Left lobe of liver (tissue), 2 donors: Measurements from ENCODE around the gene ZSCAN29. TPM values are rescaled to one million over a fixed set of nuclear protein-coding genes. Genes with fewer than 3 reads are reported as not detected.
A peak's percentile ranks its signal among the peaks of the same experiment; 100 is the strongest.

ENCODE experiments used
- ATAC-seq: fragments of 200-7000 bp; cut with Tn5 transposase; one replicate; pipeline ENCODE4 v1.9.1; 2020; ENCODE audit warnings: mild to moderate bottlenecking, moderate library complexity
- DNase-seq: peaks from one replicate; pipeline ENCODE4 v3.0.0-alpha.2; 2020; ENCODE audit warnings: low spot score
- total RNA-seq: library from RNA; stranded (reverse); gene quantifications from one replicate; pipeline ENCODE4 v1.2.1, GENCODE V29; 2021
- donor health status: DM: no; HTN: no; CAD: no; lungs with moderate emphysema.
- donor health status: DM: no; HTN: yes; CAD: no.

Gene ZSCAN29
- total RNA-seq, 1 donor from 2014 or later, result 15.7 TPM

DNA sequence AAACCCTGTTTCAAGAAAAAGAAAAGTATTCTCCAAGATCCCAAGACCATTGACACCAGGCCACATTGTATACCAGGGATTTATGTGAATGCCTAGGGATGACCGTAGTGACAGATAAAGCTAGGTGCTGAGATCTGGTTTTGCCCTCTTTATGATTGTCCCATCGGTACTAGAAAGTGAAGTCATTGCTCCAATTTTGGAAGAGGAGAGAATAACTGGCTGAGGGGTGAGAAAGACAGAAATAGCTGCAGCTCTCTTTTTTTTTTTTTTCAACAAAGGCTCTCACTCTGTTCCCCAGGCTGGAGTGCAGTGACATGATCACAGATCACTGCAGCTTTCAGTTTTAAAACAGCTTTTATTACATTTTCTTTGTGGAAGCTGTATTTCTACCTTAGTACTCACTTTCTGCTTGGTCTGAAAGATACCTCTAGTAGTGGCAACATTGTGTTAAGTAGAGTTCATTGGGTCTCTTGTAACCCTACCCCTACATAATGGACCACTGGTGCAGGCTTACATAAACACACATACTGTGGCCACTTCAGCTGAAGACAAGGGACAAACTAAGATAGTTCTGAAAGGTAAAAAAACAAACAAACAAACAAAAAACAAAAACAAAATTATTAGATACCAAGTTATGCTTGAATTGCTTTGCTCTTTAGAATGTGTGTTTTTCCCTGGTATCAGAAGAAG, 18.0 kb downstream of the ZSCAN29 start:
- ATAC-seq (no peak), DNase-seq (no peak)

DNA sequence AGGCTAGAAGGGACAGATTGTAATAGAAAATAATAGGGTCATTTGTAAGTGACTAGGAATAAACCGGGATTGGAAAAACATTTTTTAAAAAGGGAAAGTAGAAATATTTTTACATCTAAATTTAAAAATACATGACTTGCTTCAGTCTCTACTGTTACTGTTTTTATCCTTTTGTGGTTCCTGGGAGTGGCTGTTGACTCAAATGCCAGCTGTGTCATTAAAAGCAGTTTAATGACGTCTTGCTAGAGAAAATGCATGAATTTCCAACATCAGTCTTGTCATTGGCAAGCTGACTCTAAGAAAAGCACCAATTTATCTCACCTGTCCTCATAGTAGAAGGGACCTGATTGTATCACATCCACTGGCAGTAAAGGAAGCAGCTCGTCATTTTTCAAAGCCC, 23.7 kb downstream of the ZSCAN29 start:
- ATAC-seq (no peak), DNase-seq (no peak)

DNA sequence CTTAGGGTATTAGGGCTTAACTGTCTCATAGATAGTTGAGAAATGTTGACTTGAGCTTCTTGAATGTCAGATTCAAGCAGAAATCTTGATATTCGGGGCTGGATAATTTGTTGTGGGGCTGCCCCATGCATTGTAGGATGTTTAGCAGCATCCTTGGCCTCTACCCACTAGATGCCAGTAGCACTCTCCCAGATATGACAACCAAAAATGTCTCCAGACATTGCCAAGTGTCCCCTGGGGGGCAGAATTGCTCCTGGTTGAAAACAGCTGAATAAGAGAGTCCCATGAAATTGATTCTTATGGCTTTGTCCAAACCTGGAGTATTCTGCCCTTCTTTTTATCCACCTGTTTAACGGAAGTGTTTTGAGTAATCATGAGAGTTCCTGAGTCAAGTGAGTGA, 24.5 kb downstream of the ZSCAN29 start:
- ATAC-seq, result no peak
- DNase-seq, result no peak

GRCh38 chr15:43330780-43331087, 40.1 kb downstream of the ZSCAN29 start:
- ATAC-seq, result no peak
- no peak for DNase-seq

- ATAC-seq, result peak; percentile 96
- peak; percentile 96 for DNase-seq
These were observed 40.7 kb downstream of the ZSCAN29 start, which contains the start of gene LCMT2 for GRCh38 chr15:43329960-43330779. LCMT2 (minus strand) TSS chr15:43330573; CDS start chr15:43330489, 84 bp downstream.

DNA sequence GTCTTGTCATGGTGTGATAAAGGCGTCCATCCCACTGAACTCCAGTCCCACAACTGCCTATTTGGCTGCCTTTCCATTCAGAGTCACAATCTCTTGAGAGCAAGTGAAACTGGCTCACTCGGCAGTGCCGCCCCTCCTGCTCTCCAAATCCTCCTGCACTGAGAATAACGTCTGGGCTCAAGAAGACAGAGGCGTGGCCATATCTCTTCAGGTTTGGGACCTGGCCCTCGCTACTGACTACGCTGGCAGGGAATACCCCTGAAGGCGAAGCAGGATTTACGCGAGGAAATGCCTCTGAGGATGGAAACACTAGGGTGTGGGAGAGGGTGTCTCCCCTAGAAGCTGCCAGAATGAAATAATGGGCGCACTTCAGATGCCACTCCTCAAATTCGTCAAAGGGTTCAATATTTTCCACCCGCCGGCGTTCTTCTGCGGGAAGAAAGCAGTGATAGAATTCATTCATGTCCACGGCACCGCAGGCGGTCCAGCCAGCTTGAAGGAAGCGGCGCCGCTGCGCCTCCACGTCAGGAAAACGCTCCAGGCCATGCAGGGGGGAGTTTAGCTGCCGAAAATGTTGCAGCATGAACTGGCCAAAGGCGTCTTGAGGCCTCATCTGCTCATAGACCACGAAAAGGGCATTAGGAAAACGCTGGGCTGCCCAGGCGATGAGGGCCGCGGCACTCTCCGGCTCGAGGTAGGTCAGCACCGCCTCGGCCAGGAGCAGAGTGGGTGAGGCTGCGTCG, 41.5 kb downstream of the ZSCAN29 start:
- DNase-seq (no peak), ATAC-seq (no peak)

GRCh38 chr15:43325039-43325684, 45.7 kb downstream of the ZSCAN29 start:
- ATAC-seq (no peak), DNase-seq (no peak)

DNA sequence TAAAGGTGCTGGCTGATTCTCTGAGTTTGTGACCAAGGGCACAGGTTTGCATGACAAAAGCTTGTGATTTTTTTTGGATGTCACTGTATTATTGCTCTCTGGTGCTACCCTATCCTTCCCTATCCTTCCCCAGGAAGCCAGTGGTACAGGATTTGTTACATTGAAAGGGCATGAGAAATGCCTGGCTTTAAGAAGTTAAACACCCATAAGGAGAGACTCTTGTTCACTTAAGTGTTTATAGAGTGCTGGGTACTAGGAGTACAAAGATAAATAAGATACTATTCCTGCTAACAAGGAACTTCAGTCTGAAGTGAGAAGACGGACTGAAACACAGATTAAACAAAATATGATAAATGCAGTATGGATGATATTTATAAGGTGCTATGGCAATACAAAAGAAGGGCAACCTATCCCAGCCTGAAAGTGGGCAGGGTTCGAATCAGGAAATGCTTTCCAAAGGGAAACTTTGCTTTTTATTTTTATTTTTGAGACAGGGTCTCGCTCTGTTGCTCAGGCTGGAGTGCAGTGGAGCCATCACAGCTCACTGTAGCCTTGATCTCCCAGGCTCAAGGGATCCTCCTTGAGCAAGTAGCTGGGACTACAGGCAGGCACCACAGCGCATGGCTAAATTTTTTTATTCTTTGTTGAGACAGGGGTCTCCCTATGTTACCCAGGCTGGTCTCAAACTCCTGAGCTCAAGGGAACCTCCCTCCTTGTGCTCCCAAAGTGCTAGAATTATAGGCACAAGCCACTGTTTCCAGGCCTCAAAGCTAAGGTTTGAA, 51.7 kb downstream of the ZSCAN29 start:
- no peak for DNase-seq
- ATAC-seq, result no peak

DNA sequence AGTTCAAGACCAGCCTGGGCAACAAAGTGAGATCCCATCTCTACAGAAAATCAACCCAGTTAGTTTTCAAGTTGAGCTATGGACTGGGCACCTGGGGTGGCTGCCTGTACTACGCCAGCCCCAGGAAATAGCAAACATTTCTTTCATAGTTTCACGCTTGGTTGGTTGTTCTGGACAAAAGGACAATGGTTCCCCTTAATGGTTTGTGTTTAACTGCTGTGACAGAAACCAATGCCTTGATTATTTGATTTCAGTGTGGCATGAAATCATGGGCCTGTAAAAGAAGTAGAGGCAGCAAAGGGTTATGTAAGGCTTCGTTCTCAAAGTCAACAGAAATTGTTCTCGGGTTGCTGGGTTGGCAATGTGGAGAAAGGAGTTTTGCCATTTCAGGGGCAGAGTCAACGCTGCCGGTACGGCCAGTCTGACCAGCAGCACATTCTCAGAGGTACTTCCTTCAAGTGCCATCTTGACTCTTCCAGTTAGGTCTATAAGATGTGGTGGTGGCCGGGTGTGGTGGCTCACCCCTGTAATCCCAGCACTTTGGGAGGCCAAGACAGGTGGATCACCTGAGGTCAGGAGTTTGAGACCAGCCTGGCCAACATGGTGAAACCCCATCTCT, 53.2 kb downstream of the ZSCAN29 start:
- DNase-seq (no peak), ATAC-seq (no peak)

DNA sequence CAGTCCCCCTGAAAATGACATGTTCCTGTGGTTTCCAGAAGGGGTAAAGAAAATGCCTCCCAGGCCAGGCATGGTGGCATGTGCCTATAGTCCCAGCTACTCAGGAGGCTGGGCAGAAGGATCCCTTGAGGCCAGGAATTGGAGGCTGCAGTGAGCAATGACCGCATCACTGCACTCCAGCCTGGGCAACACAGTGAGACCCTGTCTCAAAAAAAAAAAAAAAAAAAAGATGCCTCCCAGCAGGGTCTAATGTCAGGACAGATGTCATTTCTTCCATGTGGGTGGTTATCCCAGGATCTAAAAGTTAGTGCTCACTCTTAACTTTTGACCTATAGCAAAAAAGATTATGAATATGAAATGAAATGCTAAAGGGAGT, 53.9 kb downstream of the ZSCAN29 start:
- no peak for DNase-seq
- ATAC-seq, result no peak

- ATAC-seq, result peak; percentile 24
- DNase-seq, result no peak
These were observed 54.5 kb downstream of the ZSCAN29 start for GRCh38 chr15:43316016-43316970.

DNA sequence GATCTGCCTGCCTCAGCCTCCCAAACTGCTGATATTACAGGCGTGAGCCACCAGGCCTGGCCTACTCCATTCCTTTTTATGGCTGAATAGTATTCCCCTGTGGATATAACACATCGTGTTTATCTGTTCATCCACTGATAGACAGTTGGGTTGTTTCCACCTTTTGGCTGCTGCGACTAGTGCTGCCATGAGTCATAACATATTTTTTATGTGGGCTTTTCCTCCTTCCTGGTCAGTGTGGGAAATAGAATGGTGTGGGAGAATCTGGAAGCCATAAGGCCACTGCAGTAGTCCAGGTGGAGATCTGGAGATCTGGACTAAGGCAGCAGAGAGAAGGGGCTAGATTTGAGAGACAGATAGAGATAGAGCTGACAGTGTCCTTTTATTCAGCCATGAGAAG, 56.7 kb downstream of the ZSCAN29 start:
- DNase-seq (no peak), ATAC-seq (no peak)

- DNase-seq (no peak), ATAC-seq (no peak)
These were observed 58.5 kb downstream of the ZSCAN29 start for GRCh38 chr15:43312378-43312777.

Other genes with a start within 250 kb of the ZSCAN29 start
- 7.8 TPM for gene TMEM62, start 237.5 kb downstream of the ZSCAN29 start, total RNA-seq
- 20.0 TPM for gene CCNDBP1, start 185.6 kb downstream of the ZSCAN29 start, total RNA-seq
- gene EPB42, start 150.0 kb downstream of the ZSCAN29 start, total RNA-seq, result 0.13 TPM
- not detected for gene TGM5, start 104.1 kb downstream of the ZSCAN29 start, total RNA-seq
- gene TGM7, start 68.8 kb downstream of the ZSCAN29 start, total RNA-seq, result not detected
- 3.7 TPM for gene LCMT2, start 40.5 kb downstream of the ZSCAN29 start, total RNA-seq
- 12.2 TPM for gene TUBGCP4, start 58 bp upstream of the ZSCAN29 start, total RNA-seq
- 5.8 TPM for gene TP53BP1, start 122.1 kb upstream of the ZSCAN29 start, total RNA-seq
- gene MAP1A, start 146.6 kb upstream of the ZSCAN29 start, total RNA-seq, result 0.23 TPM
- gene PPIP5K1, start 219.2 kb upstream of the ZSCAN29 start, total RNA-seq, result 20.6 TPM
- 0.55 TPM for gene CKMT1B, start 223.0 kb upstream of the ZSCAN29 start, total RNA-seq
- gene STRC, start 247.8 kb upstream of the ZSCAN29 start, total RNA-seq, result 0.53 TPM